GM21360 (cell line): ENCODE measurements around the gene ZNF207.
"Not testable (repeated sequence)": the region's sequence is repeated elsewhere in the genome, so short reads cannot be mapped to it uniquely, and the experiment has no call there.

ENCODE experiments used
- ATAC-seq: cut with Tn5 transposase; IDR thresholded peaks from one replicate; pipeline ENCODE4 v1.9.1; 2021; ENCODE audit warnings: mild to moderate bottlenecking, moderate library complexity; ENCODE audit not compliant: unreplicated experiment

Gene ZNF207

DNA sequence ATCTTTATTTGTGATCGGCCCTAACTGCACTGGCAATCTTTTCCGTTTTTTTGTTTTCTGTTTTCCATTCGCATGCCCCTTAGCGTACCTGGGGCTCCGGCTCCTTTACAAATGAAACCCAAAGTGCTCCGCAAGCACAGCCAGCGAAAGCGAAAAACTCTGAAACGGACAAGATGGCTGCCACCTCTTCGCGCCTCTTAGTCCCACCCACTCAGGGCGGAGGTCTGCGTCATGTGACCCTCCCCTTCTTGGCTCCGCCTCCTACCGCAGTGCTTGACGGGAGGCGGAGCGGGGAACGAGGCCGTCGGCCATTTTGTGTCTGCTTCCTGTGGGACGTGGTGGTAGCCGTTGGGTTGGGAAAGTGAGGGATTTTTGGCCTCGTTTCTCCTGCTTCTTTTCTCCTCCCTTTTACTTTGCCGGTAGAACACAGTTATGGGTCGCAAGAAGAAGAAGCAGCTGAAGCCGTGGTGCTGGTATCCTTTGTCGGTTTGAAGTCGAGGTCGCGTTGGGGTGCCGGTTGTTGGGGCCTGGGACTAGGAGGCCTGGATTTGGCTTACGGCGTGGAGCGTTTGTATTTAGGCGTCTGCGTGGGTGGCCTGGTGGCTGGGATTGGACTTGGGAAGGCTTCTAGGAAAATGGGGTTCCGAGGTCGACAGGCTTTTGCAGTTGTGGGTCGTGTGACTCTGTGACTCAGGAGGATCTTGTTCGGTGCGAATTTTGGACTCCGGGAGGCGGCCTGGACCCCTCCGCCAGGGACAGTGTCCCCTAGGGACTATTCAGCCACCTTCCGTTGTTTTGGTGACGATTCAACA lies at the start of gene ZNF207:
ZNF207 (plus strand) TSS at position 304 of the 812 bp plus-strand sequence; CDS start at position 433, 129 bp downstream.
- peak; percentile 89 for ATAC-seq

DNA sequence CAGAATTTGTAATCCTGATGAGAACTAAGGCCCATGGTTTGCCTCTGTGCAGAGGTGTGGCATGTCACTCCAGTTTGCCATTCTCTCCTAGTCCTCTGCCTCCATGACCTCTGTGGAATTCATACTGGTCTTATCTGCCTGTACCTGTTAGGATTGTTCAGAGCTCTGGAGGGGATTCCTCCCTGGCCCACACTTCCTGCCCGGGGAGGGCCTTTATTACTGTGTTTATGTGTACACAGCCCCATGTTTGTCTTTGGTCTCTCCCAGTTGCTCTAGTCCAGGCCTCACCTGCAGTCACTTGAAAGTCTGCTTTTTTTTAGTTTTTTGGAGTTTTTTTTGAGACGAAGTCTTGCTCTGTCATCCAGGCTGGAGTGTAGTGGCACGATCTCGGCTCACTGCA lies 47.9 kb upstream of the ZNF207 start:
- ATAC-seq, result no peak

DNA sequence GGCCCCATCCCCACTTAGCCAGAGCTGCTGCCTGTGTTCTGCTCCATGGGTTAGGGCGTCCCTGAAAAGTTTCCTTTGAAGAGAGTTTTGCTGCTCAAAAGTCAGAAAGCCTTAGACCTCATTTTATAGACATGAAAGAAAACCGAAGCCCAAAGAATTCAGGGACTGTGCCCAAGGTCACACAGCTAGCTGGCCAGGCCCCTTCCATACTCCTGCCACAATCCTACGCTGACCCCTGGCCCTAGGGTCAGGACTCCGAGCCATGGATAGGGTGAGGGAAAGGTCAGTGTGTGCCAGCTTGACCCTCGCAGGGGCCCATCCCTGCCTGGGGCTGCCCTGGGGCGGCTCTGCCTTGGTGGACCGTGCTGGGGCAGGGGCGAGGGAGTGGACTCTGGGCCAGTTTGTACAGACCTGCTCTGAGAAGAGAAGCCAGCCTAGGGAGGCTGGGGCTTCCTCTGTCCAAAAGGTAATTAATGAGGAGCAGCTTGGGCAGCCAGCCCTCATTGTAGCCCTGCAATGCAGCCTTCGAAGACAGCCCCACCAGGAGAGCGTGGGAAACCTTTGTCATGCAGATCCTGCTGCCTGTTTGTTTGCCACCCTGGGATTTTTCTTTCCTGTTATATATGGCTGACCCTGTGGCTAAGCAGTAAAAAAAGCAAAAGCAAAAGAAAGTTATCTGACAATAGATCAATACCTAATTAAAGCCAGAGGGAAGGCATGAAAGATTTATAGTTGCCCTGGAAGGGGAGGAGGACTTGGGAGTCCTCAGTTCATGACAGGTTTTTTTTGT lies 46.9 kb upstream of the ZNF207 start:
- no peak for ATAC-seq

DNA sequence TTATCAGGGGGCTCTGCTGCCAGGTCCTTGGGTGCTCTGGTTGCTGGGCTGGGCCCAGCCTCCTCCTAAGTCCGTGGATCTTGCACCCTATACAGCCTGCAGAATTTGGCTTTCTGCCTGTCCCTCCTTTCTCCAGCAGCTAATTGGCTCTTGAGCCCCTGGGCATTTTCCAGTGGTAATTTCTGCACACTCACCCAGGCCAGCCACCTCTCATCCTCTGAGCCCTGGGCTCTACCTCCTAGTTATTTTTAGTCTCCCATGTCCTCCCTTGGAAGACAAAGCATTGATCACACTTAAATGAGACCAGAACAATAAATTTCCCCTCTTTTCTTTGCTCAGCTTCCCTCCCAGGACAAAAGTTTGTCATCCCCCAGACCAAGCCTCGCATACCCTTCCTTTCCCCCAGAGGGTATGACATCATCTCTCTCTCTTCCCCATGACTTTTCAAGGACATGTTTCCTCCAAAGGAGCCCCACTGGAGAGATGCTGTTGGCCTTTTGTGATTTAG lies 46.1 kb upstream of the ZNF207 start:
- ATAC-seq, result no peak

DNA sequence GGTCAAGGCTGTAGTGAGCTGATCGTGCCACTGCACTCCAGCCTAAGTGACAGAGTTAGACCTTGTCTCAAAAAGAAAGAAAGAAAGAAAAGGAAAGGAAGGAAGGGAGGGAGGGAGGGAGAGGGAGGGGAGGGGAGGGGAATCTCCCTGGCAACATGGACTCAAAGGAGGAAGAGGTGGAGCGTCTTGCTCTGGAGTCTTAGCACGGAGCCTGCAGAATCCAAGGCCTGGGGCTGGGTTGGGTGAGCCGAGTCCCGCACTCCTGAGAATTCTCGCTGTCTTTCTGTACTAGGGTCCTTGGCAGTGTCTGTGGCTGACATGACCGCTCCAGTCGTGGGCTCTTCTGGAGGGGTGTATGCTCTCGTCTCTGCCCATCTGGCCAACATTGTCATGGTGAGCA lies 44.9 kb upstream of the ZNF207 start:
- no peak for ATAC-seq

DNA sequence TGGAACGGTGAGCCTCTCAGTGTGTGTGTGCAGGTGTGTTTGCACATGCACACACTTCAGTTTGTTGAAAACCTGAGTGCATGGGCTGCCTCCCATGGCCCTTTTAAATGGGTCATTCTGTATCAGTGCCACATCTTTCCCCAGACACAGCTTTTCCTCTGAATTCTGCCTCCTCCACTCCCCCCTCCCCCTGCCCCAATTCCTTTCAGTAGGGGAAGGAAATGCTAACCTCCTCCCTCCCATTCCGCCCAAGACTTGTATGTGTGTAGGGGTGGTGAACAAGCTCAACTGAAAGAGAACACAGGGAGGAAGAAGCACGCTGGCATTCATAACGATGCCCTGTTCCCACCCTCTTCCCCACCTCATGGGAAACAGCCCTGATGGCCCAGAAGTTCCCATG lies 42.3 kb upstream of the ZNF207 start:
- no peak for ATAC-seq

DNA sequence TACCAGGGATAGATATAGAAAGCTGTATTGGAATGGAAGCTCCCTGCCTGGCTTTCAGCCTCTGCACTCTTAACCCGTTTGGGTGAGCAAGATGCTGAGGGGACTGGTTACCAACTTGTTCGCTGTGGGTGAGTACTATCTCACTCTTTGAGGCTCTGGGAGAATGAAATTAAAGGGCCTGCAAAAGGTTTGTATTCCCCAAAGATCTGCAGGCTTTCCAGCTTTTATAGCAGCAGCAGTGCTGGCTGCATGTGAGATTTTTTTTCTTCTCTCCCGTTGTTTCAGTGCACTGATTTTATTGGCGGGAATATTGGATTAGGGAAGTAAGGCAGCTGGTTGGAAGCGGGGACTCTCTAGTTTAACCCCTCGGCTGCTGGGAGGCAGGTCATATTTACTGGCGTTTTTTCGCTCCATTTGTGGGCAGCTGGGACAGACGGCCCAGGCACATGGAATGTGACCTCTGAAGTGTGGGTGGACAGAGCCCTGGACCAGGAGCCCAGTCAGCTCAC lies 38.9 kb upstream of the ZNF207 start:
- no peak for ATAC-seq

DNA sequence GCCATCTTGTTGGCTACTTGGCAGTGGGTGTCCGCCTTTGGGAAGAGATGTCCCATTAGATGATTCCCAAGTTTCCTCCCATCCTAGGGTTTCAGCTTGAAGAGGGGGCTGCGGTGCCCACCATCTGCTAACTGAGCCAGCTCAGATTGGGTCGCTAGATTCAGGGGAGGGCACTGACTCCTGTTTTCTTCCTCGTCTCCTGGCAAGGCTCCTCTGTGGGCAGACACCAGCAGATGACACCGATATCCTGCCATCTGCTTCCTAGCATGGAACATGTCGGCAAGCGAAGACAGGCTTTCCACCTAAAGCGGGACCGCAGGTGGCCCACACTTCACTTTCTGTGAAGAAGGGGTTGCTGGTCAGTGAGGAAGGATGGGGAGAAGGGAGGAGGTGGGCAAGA lies 35.3 kb upstream of the ZNF207 start:
- no peak for ATAC-seq

DNA sequence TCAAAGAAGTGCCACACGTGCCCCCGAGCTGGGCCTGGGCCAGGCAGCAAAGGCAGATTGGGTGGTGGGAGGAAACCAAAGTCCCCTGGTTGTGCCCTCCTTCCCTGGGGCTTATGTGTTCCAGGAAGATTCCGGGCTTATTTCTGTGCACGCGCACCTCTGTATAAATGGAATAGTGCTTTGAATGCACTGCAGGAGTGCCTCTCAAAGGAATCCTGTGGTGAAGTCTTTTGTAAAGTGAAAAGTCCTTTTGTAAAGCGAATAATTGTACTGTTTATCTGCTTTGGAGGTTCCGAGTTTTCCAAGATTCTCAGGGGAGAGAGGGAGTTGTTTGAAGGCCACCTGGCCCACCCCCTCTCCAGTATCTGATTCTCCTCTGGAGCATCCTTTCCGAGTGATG lies 34.8 kb upstream of the ZNF207 start:
- no peak for ATAC-seq

DNA sequence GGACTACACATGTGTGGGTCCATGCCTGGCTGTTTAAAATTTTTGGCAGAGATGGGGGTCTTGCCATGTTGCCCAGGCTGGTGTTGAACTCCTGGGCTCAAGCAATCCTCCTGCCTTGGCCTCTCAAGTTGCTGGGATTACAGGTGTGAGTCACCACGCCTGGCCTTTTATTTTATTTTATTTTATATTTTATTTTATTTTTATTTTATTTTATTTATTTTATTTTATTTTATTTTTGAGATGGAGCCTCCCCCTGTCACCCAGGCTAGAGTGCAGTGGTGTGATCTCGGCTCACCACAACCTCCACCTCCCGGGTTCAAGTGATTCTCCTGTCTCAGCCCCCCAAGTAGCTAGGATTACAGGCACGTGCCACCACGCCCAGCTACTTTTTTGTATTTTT lies 33.3 kb upstream of the ZNF207 start:
- ATAC-seq, result not testable (repeated sequence)

DNA sequence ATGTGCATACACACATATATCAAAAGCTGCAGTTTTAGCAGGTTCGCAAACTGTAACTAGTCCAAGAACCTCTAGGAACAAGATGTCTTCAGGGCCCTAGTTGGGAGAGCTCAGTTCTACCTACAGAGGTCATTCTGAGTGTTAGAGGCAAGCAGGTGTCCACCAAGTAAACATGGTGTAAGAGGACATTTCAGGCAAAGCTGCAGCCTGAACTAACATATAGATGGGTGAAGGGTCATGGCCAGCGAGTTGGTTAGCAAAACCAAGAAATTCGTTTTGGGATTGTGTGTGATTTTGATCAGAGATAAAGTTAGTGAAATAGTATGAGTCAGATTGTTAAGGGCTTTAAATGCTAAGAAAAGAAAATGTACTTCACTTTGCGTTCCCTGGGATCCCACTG lies 32.6 kb upstream of the ZNF207 start:
- no peak for ATAC-seq

DNA sequence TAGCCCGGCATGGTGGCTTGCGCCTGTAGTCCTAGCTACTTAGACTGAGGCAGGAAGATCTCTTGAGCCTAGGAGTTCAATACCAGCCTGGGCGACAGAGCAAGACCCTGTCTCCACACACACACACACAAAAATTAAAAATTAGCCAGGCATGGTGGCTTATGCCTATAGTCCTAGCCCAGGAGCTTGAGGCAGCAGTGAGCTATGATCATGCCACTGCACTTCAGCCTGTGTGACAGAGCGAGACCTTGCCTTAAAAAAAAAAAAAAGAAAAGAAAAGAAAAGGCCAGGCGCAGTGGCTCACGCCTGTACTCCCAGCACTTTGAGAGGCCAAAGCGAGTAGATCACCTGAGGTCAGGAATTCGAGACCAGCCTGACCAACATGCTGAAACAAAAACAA lies 31.9 kb upstream of the ZNF207 start:
- no peak for ATAC-seq

DNA sequence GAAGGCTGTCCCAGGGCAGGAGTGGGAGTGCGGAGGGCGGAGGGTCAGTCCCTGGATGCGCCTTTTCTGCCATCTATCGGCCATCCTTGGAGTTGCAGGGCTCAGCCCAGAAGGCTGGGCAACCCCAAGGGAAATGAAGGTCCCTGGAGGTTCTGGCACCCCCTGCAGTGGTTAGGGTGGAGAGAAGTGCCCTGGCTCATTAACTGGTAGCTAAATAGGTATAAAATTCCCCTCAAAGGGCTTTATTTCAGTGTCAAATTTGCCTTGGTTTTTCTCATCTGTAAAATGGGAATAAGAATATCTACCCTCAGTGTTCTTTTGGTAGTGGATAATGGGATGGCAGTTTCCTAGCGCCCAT lies 30.4 kb upstream of the ZNF207 start:
- ATAC-seq, result peak; percentile 69

DNA sequence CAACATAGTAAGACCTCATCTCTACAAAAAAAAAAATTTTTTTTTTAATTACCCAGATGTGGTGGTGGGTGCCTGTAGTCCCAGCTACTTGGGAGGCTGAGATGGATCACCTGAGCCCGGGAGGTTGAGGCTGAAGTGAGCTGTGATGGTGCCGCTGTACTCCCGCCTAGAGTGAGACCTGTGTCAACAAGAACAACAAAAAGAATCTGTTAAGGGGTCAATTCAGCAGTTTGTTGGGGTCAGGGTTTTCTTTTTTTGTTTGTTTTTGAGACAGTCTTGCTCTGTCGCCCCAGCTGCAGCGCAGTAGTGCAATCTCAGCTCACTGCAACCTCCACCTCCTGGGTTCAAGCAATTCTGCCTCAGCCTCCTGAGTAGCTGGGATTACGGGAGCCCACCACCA lies 29.9 kb upstream of the ZNF207 start:
- ATAC-seq, result not testable (repeated sequence)

DNA sequence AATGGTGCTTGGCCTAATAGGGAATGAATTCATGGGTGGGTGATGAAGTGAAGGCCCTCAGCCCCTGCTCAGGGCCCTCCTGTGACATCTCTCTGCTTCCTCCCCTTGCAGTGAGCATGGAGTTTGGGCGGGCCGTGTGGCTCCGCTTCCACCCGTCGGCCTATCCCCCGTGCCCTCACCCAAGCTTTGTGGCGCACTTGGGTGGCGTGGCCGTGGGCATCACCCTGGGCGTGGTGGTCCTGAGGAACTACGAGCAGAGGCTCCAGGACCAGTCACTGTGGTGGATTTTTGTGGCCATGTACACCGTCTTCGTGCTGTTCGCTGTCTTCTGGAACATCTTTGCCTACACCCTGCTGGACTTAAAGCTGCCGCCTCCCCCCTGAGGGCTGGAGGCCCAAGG lies 29.1 kb upstream of the ZNF207 start:
- no peak for ATAC-seq

DNA sequence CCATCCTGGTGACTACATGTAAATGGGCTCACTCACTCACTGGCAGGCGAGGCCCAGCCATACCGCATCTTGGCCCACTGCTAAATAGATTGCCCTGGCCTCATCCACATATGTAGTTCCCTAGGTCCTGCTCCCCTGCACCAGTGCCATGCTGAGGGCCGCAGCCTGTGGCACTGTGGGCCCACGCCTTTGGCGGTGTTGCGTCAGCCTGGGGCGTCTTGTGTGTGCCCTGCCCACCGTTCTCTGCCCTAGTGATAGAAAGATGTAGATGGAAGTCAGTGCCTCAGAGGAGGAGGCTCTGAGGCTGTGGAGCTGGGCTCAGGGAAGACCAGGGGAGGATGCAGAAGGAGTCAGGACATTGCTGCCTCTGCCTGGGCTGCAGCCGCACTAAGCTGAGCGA lies 26.9 kb upstream of the ZNF207 start:
- no peak for ATAC-seq

DNA sequence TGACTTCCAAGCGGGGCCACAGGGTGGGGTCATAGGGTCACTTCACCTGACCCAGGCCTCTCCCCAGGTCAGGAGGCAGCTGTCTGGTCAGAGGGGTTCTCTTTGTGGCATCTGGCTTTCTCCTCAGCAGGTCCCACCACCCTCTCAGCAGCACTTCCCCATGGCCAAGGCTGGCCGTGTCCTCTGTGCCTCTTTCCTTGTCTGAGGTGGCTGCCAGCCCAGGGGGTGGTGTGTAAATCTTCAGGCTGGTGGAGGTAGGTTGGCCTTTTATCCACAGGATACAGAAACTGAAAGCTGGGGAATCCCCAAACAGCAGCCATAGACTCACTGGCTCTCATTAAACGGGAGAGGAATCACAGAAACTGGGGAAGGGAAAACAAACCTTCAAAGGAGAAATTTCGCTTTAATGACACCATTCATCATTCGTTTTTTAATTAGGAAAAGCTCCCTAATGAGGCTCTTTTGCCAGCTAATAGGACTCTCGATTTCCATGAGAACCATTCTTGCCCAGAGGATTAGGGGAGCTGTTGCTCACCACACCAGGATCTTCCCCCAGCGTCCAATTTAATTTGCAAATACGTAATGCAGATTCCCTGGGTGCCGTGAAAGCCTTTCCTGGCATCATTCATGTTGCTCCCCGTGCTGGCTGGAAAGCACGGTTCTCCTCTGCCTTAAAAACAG lies 26.0 kb upstream of the ZNF207 start:
- ATAC-seq, result no peak

DNA sequence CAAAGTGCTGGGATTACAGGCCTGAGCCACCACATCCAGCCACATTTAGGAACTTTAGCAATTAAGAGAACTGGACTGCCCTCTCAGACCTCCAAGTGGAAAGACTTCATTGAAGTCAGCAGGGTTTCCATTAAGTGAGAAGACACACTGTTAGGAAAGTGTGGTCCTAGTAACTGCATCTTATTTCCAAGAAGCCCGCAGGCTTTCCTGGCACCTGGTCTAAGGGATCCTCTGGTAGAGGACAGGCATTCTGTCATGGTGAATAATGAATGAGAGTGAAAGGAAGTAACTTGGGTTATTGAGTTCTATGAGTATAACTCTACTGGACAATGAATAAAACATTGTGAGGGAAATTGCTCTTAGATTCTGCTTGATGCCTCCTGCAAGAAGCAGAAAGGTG lies 22.0 kb upstream of the ZNF207 start:
- ATAC-seq, result no peak

DNA sequence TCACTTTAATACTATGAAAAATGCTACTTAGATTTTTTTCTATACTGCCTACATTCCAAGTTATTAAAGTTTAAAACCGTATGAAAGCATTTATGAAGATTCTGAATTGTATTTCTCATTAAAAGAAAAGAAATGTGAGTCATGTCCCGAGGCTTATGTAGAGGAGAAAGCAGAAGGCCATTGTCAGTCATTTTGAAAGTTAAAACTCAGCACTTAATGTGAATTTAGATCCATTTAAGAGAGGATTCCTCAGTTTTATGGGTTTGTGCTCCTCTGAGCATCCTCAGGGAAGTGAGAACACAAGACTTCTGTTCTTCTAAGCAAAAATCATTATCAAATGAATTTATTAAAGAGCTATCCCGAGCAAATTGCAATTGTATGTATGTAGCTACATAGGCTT lies 19.8 kb upstream of the ZNF207 start:
- no peak for ATAC-seq

DNA sequence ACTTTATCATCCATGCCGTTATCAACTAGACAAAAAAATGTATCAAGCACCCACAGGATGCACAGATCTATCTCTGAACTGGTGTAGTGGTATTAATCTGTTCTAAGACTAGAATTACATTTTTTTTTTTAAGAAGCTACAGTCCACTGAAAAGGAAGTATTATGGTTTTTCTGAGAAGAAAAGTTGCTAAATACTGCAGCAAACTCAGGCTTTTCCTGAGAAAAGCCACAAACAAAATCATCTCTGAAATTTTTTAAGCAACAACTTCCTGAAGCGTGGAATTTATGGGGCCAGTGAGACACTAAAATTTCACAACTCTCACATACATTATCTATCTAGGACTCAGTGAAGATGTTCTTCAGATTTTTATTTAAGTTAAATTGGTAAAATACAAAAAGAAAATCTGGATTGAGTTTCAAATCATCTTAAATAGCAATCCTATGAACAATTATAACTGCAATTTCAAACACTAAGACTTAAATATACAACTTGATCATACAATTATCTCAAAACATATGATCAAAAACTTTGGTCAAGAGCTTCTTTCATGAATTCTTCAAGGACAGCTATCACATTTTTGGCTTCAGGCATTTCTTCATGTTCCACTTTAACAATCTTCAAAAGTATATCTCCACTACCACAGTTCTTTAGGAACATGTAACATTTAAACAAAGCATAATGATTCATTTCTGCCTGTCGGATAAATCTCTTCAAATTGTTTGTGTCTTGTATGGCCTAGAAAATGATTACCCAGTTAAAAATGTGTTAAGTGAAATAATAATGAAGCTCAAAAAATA lies 18.5 kb upstream of the ZNF207 start:
- no peak for ATAC-seq

DNA sequence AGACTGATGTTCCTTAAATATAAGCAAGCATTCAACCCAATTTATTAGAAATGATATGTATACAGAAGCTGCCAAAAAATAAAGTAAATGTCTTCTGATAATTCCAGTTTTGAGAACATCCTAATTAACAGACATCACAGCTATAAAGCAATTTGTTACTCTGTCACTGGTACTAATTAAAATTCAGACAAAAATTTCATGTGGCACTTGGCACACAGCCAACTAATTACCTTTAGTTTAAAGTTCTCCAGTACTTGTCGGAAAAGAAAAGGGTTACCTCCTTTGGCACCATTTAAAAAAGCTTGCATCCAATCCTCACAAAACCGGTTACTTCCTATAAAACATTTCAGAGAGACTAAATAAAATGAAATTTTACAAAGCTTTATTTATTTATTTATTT lies 16.8 kb upstream of the ZNF207 start:
- ATAC-seq, result no peak
